ENCODE data around the gene PTPRF. TPM values are rescaled to one million over a fixed set of nuclear protein-coding genes. Genes with fewer than 3 reads are reported as not detected.

Gene PTPRF
- total RNA-seq, result 132 and 573 TPM in 2 replicates

DNA sequence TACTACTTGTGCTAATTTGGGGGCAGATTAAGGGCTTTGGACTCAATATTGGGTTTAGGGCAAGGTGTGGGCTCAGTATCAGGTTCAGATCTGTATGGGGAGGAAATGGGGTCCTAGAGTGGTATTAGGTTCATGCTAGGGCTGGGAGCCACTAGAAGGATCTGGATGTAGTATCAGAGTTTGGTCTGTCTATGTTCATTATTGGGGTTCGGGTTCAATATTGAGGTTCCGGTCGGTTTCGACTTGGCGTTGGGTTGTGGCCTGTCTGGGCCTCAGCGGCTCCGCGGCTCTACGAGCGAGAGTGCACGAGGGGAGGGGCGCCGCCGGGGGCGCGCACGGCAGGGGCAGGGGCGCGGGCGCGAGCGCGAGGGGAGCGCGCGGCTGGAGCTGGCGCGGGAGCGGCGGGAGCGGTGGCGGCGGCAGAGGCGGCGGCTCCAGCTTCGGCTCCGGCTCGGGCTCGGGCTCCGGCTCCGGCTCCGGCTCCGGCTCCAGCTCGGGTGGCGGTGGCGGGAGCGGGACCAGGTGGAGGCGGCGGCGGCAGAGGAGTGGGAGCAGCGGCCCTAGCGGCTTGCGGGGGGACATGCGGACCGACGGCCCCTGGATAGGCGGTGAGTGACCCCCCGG, at the start of gene PTPRF:
TSS of gene PTPRF (plus strand) at position 401 of the 624 bp plus-strand sequence. CDS start 14,193 bp downstream, outside the sequence.

Other genes with a start within 250 kb of the PTPRF start
- not detected in 2 replicates for gene C1orf210, start 245.3 kb upstream of the PTPRF start, total RNA-seq
- gene TIE1, start 229.9 kb upstream of the PTPRF start, total RNA-seq, result 1.2 and 9.2 TPM in 2 replicates
- not detected in 2 replicates for gene MPL, start 193.1 kb upstream of the PTPRF start, total RNA-seq
- gene CDC20, start 171.9 kb upstream of the PTPRF start, total RNA-seq, result 3.9 and 43.7 TPM in 2 replicates
- 23.2 and 53.9 TPM in 2 replicates for gene ELOVL1, start 162.9 kb upstream of the PTPRF start, total RNA-seq
- gene MED8, start 141.1 kb upstream of the PTPRF start, total RNA-seq, result 73.3 and 85.8 TPM in 2 replicates
- gene SZT2, start 141.0 kb upstream of the PTPRF start, total RNA-seq, result 27.9 and 36.4 TPM in 2 replicates
- 49.8 and 51.4 TPM in 2 replicates for gene HYI, start 77.0 kb upstream of the PTPRF start, total RNA-seq
- 62.1 and 63.8 TPM in 2 replicates for gene KDM4A, start 119.3 kb downstream of the PTPRF start, total RNA-seq
- 17.8 and 22.1 TPM in 2 replicates for gene ST3GAL3, start 176.7 kb downstream of the PTPRF start, total RNA-seq

All from smooth muscle cell of the umbilical artery (primary cell).